H54 (cell line): ENCODE data around the gene MRPL10.

ENCODE experiments used
- DNase-seq: peaks from one replicate; pipeline ENCODE4 v3.0.0; 2011; ENCODE audit warnings: low spot score, mixed read lengths; ENCODE audit not compliant: insufficient read length
- FAIRE-seq: peaks from 3 replicates; lab custom pipeline; 2011; peaks lifted over from hg19 to GRCh38; lab: Jason Lieb, UNC
- POLR2A ChIP-seq: IDR thresholded peaks from 2 replicates; pipeline ENCODE4 v1.6.1; 2011; ENCODE audit warnings: low read depth, mild to moderate bottlenecking, low read length

MRPL10 gene

DNA sequence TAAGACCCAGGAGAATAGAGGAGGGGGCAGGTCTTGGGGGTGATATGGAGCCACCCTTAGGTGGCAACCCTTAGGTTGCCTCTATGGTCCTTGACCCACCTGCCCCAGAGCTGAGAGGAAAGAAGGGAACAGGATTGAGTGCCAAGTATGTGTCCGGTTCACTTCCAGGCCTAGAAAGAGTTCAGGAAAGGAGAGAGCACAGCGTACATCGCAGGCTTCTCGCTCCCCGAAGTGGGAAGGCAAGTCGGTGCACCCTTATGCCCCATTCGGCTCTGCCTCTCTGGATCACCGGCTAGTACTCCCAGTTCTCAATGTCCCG is 19.0 kb upstream of the MRPL10 start:
- DNase-seq (no peak), FAIRE-seq (no peak)
- TF ChIP-seq POLR2A: no peak

GRCh38 chr17:47848198-47848513 is 16.8 kb upstream of the MRPL10 start:
- FAIRE-seq: no peak
- no peak for TF ChIP-seq POLR2A
- no peak for DNase-seq

GRCh38 chr17:47847341-47848197 is 16.2 kb upstream of the MRPL10 start:
- TF ChIP-seq POLR2A: no peak
- no peak for DNase-seq
- FAIRE-seq: no peak

- FAIRE-seq (no peak), DNase-seq (no peak)
- no peak for TF ChIP-seq POLR2A
Observed at GRCh38 chr17:47846716-47847340, 15.5 kb upstream of the MRPL10 start.

DNA sequence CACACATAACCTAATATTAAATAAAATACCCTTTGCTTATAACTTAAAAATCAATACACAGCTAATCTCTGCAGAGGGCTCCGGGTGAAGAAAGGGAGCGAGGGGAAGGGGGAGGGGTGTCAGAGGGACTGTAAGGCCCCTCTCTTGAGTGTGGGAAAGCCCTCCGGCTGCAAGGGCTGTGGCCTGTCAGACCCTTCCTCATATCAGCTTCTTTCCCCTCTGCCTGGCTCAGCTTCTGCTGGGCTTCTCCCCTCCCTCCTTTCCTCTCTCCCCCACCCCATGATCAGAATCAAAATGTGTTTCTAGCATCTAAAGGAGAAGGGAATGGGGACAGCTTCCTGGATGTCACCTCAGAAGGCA is 14.4 kb upstream of the MRPL10 start:
- no peak for TF ChIP-seq POLR2A
- DNase-seq: no peak
- no peak for FAIRE-seq

GRCh38 chr17:47844814-47845715 is 13.7 kb upstream of the MRPL10 start:
- FAIRE-seq: no peak
- peak; percentile 72 for DNase-seq
- no peak for TF ChIP-seq POLR2A

GRCh38 chr17:47844227-47844626 is 12.9 kb upstream of the MRPL10 start:
- TF ChIP-seq POLR2A: no peak
- FAIRE-seq (no peak), DNase-seq (no peak)

DNA sequence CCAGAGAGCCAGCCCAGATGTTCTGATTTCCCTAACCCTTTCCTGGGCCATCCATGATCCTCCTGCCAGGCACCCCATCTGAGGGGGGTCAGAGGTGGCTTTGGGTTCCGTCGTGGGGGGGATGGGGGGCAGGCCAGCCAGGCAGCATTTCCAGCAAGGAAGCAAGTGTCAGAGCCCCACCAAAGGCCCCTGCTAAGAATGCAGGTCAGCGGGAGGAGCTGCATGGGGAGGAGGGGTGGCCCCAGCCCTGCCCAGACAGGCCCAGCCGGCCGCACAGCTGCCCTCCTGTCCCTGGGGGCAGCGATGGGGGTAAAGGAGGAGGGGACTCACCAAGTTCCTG is 12.0 kb upstream of the MRPL10 start:
- FAIRE-seq (no peak), DNase-seq (no peak)

GRCh38 chr17:47841488-47842291 is 10.3 kb upstream of the MRPL10 start:
- no peak for TF ChIP-seq POLR2A
- DNase-seq (no peak), FAIRE-seq (no peak)

More for the DNA sequence above, 12.0 kb upstream of the MRPL10 start:
- TF ChIP-seq POLR2A: no peak

- TF ChIP-seq POLR2A: peak; percentile 8; the same call in 1 of the 2 replicates
- DNase-seq (peak; percentile 93), FAIRE-seq (no peak)
Observed at GRCh38 chr17:47840742-47841487, 9.6 kb upstream of the MRPL10 start, which contains the start of gene SCRN2. SCRN2 (minus strand) TSS chr17:47841273; CDS start chr17:47840843, 430 bp downstream.

DNA sequence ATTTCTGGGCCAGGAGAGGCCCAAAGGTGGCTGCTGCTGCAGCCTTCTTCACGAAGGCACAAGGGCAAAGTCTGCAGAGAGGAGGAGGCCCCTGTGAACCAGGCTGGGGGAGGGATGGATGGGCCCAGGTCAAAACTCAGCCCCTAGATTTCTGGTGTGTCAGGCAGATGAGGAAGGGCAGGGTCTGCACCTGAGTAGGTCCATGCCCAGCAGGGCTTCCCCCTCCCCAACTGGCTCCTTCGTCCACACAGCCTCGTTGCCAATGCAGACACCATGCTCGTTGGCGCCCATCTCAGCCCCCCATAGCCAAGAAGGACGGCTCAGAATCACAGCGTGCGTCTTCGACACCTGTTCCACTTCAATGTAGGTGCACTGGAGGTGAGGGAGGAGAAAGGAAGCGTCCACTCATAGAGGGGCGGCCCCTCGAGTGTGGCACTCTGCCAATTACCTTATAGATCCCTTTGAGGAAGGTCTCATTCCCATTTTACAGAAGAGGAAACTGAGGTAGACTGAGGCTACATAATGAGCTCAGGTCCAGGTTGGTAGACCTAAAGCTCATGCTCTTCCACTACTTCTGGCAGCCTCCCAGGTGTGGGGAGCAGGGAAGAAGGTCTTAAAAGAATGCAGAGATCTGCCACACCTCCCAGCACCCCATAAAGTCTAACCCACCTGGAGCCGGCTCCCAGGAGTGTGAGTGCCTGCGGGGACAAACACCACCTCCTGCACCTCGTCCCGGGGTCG is 8.8 kb upstream of the MRPL10 start:
- no peak for TF ChIP-seq POLR2A
- FAIRE-seq: no peak

DNA sequence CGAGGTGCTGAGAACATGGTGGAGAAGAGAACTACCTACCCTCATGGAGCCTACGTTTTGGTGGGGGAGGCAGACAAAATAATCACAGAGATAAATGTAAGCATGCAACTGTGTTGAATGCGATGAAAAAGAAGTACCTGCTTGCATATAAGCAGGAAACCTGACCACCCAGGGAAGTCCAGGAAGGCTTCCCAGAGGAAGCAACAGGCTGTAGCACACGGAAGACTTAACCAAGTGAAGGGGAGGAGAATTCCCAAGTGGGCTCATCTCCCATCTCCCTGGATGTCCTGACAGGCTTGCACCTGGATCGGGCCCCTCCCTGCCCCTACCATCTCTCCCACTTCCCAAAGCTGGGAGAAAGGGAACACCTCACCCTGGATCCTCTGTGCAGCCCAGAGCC is 7.7 kb upstream of the MRPL10 start:
- no peak for TF ChIP-seq POLR2A
- DNase-seq (no peak), FAIRE-seq (no peak)

More for the DNA sequence above, 8.8 kb upstream of the MRPL10 start:
- no peak for DNase-seq

GRCh38 chr17:47838636-47839035 is 7.3 kb upstream of the MRPL10 start:
- TF ChIP-seq POLR2A: no peak
- FAIRE-seq: no peak

More at GRCh38 chr17:47838636-47839035, 7.3 kb upstream of the MRPL10 start:
- DNase-seq: no peak
